Endothelial cell of umbilical vein (primary cell): ENCODE measurements around the gene DDAH2. TPM values are rescaled to one million over a fixed set of nuclear protein-coding genes. Genes with fewer than 3 reads are reported as not detected.
A peak's percentile ranks its signal among the peaks of the same experiment; 100 is the strongest.

Experiments used
- BruUV-seq: library from RNA; stranded (reverse); fragments of 400-500 nt; replicated peaks from 2 replicates; lab custom pipeline; 2021; lab: Mats Ljungman, UMichigan
- CTCF ChIA-PET: fragments of 300-600, 350-600 bp; sonication (Branson Sonifier 250); formaldehyde crosslinking; loops from one replicate; lab custom pipeline; 2021; ENCODE audit warnings: antibody characterized with exemption, inconsistent platforms; lab: Charles Lee
- POLR2A ChIA-PET: fragments of 300-600, 350-600 bp; sonication (Branson Sonifier 250); formaldehyde crosslinking; loops from one replicate; lab custom pipeline; 2021; ENCODE audit warnings: antibody characterized with exemption, inconsistent platforms; lab: Charles Lee
- DNase-seq: peaks from one replicate; pipeline ENCODE4 v3.0.0-alpha.2; 2011; ENCODE audit warnings: low read depth, low spot score
- FAIRE-seq: peaks from 2 replicates; lab custom pipeline; 2011; peaks lifted over from hg19 to GRCh38; lab: Jason Lieb, UNC
- H2AFZ ChIP-seq: 2 replicates; pipeline ENCODE4 v1.6.0; 2012; ENCODE audit warnings: low read depth, low read length, control low read depth, inconsistent platforms
- H3K27ac ChIP-seq: 2 replicates; pipeline ENCODE4 v1.5.1; 2011; ENCODE audit warnings: low read depth, mild to moderate bottlenecking, control low read depth, low read length, moderate library complexity; ENCODE audit not compliant: insufficient read depth
- H3K27me3 ChIP-seq, 2 experiments: 2 replicates each; pipeline versions ENCODE4 v1.6.0 to v1.6.1; 2011; ENCODE audit warnings: low read length in 2 of 2, mixed read lengths in 1 of 2; ENCODE audit not compliant: control insufficient read depth in 2 of 2, insufficient read depth in 2 of 2
- H3K36me3 ChIP-seq, 2 experiments: 2 replicates in 1 of 2; 3 replicates in 1 of 2; pipeline ENCODE4 v1.5.1; 2011; ENCODE audit warnings: low read length in 2 of 2, mild to moderate bottlenecking in 1 of 2, moderate library complexity in 1 of 2; ENCODE audit not compliant: control insufficient read depth in 2 of 2, insufficient read depth in 2 of 2; ENCODE audit errors: extremely low read depth in 1 of 2
- H3K4me1 ChIP-seq: 3 replicates; pipeline ENCODE4 v1.5.1; 2011; ENCODE audit warnings: mild to moderate bottlenecking, low read length; ENCODE audit not compliant: control insufficient read depth, insufficient read depth; ENCODE audit errors: extremely low read depth
- H3K4me2 ChIP-seq: 2 replicates; pipeline ENCODE4 v1.6.1; 2011; ENCODE audit warnings: low read length, control low read depth, mixed read lengths; ENCODE audit not compliant: insufficient read depth
- H3K4me3 ChIP-seq, 3 experiments: fragments of 200-600 bp in 1 of 3; sonication (generic), shearing (Covaris generic) in 1 of 3; replicated peaks in 1 of 3; 2 replicates each; pipeline ENCODE4 v1.5.1; 2011 to 2016; ENCODE audit warnings: control low read depth in 3 of 3, low read length in 3 of 3, mild to moderate bottlenecking in 2 of 3, inconsistent platforms in 1 of 3, low read depth in 1 of 3, moderate library complexity in 1 of 3; ENCODE audit not compliant: insufficient read depth in 1 of 3
- H3K79me2 ChIP-seq: 2 replicates; pipeline ENCODE4 v1.6.0; 2012; ENCODE audit warnings: low read length, inconsistent platforms; ENCODE audit not compliant: control insufficient read depth, insufficient read depth
- H3K9ac ChIP-seq: replicated peaks from 2 replicates; pipeline ENCODE3; 2011; ENCODE audit warnings: low read length, control low read depth; ENCODE audit not compliant: insufficient read depth; ENCODE audit errors: extremely low read depth
- H3K9me1 ChIP-seq: replicated peaks from 3 replicates; pipeline ENCODE4 v1.6.0; 2011; ENCODE audit warnings: mild to moderate bottlenecking, low read length; ENCODE audit not compliant: control insufficient read depth, insufficient read depth; ENCODE audit errors: extremely low read depth
- H3K9me3 ChIP-seq: replicated peaks from 2 replicates; pipeline ENCODE4 v1.5.1; 2012; ENCODE audit warnings: low read length, inconsistent platforms; ENCODE audit not compliant: control insufficient read depth, insufficient read depth
- H4K20me1 ChIP-seq: replicated peaks from 2 replicates; pipeline ENCODE3; 2011; ENCODE audit warnings: mild to moderate bottlenecking, low read length; ENCODE audit not compliant: control insufficient read depth, insufficient read depth; ENCODE audit errors: extremely low read depth
- CTCF ChIP-seq, 2 donors: IDR thresholded peaks; 1 replicate in 1 of 2; 2 replicates in 1 of 2; pipeline ENCODE4 v1.5.1; 2011; ENCODE audit warnings: low read length in 2 of 2, mild to moderate bottlenecking in 2 of 2, moderate library complexity in 2 of 2, control low read depth in 1 of 2, inconsistent platforms in 1 of 2, low read depth in 1 of 2; ENCODE audit not compliant: insufficient read depth in 1 of 2; ENCODE audit errors: extremely low read depth in 1 of 2
- EZH2 ChIP-seq: IDR thresholded peaks from 2 replicates; pipeline ENCODE4 v1.6.1; 2012; ENCODE audit warnings: borderline replicate concordance, low read depth, mild to moderate bottlenecking, moderate library complexity, low read length, inconsistent platforms; ENCODE audit not compliant: severe bottlenecking
- FOS ChIP-seq: IDR thresholded peaks from 2 replicates; pipeline ENCODE4 v1.6.1; 2011; ENCODE audit warnings: mild to moderate bottlenecking, low read length, moderate library complexity, borderline replicate concordance; ENCODE audit not compliant: insufficient read depth
- GATA2 ChIP-seq: IDR thresholded peaks from 2 replicates; pipeline ENCODE4 v1.7.0; 2011; ENCODE audit warnings: low read depth, mild to moderate bottlenecking, moderate library complexity, mixed read lengths, low read length; ENCODE audit not compliant: insufficient read length, insufficient read depth
- JUN ChIP-seq: IDR thresholded peaks from 2 replicates; pipeline ENCODE4 v1.6.1; 2011; ENCODE audit warnings: borderline replicate concordance, low read depth; ENCODE audit not compliant: insufficient read length, insufficient read depth
- MYC ChIP-seq: IDR thresholded peaks from one replicate; pipeline ENCODE4 v1.6.1; 2011; ENCODE audit warnings: mild to moderate bottlenecking, low read depth, low read length
- POLR2A ChIP-seq: IDR thresholded peaks from 2 replicates; pipeline ENCODE4 v1.6.1; 2012; ENCODE audit warnings: low read depth, mild to moderate bottlenecking, control low read depth, low read length
- POLR2AphosphoS5 ChIP-seq: IDR thresholded peaks from 2 replicates; pipeline ENCODE4 v1.6.1; 2012; ENCODE audit warnings: low read depth, mild to moderate bottlenecking, control low read depth, low read length, moderate library complexity; ENCODE audit not compliant: insufficient read depth
- dilution Hi-C: fragments of 300-500 bp; cut with MboI; formaldehyde crosslinking; loops from one replicate; pipeline ENCODE4 v1.15.0; 2019; ENCODE audit warnings: low sequenced_read_pairs; ENCODE audit not compliant: extremely low pct_ligation_motif_present
- intact Hi-C: fragments of 100-400 bp; cut with micrococcal nuclease; formaldehyde crosslinking; loops from one replicate; pipeline ENCODE4 v1.10.0; 2022
- polyA plus RNA-seq, 4 experiments: library from polyadenylated mRNA; depleted of rRNA in 3 of 4; stranded (reverse) in 3 of 4; unstranded in 1 of 4; fragments of >200 nt; gene quantifications; 2 replicates each; pipeline versions ENCODE4 v1.2.1 to v1.2.3, GENCODE V29; 2011 to 2012; ENCODE audit warnings: missing spikeins in 1 of 4
- total RNA-seq: library from RNA; stranded (reverse); gene quantifications from 2 replicates; pipeline ENCODE4 v1.2.3, GENCODE V29; 2021
- TF ChIP-seq, protein P1 (sequence below): IDR thresholded peaks from 2 replicates; pipeline ENCODE4 v1.6.1; 2011; ENCODE audit not compliant: insufficient read depth, insufficient read length

Gene DDAH2
- total and polyA plus RNA-seq, 2 donors (not counting 3 experiments of a cell fraction or from before 2014, with no cell fraction given) = 109 to 176 TPM

GRCh38 chr6:31762878-31763618 lies 33.9 kb upstream of the DDAH2 start:
- H3K4me1 ChIP-seq = no peaks in the 10 kb centered on the region
- peak overlapping the region; percentile 2 for H3K27ac ChIP-seq
- H3K9me1 ChIP-seq = no peaks in the 10 kb centered on the region
- no peak overlapping the region for H3K9ac ChIP-seq
- H3K4me3 ChIP-seq = no peak overlapping the region
- no TSS peak for BruUV-seq
- no peak overlapping the region for H2AFZ ChIP-seq
- H3K79me2 ChIP-seq = no peaks in the 10 kb centered on the region
- H3K36me3 ChIP-seq = peaks cover 2% of the 10 kb centered on the region in 2 experiments
- dilution Hi-C loops = no loop called here
- H3K27me3 ChIP-seq = no peaks in the 10 kb centered on the region
- DNase-seq (no peak), FAIRE-seq (no peak)
- intact Hi-C loops = no loop called here
- H4K20me1 ChIP-seq = no peaks in the 10 kb centered on the region
- no peak overlapping the region for H3K4me2 ChIP-seq
- no peaks in the 10 kb centered on the region for H3K9me3 ChIP-seq
- TF ChIP-seq MYC = no peak
- TF ChIP-seq EZH2 = no peak
- TF ChIP-seq JUN = no peak
- TF ChIP-seq, protein P1, sequence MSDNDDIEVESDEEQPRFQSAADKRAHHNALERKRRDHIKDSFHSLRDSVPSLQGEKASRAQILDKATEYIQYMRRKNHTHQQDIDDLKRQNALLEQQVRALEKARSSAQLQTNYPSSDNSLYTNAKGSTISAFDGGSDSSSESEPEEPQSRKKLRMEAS = no peak
- TF ChIP-seq CTCF (IDR thresholded peaks at IDR 0.05; ENCODE audit: extremely low read depth in 1 of 2, insufficient read depth in 1 of 2, low read depth in 1 of 2, low read length in 2 of 2) = no peak
- no peak for TF ChIP-seq FOS
- no peak for TF ChIP-seq POLR2AphosphoS5
- TF ChIP-seq POLR2A = no peak
- no peak for TF ChIP-seq GATA2
- ChIA-PET POLR2A (no interaction called here), CTCF (interaction anchor here (0.7 kb wide), 1 partner anchor 33 kb away, joined by 3 read pairs; no protein-coding TSS in a partner anchor)
